Trophoblast cell (in vitro differentiated cells and primary cell): ENCODE results near the gene CORO2A.

Experiments
- DNase-seq, 2 donors: peaks; one replicate each; pipeline ENCODE4 v3.0.0-alpha.2; 2016
- H2AFZ ChIP-seq: 2 replicates; pipeline ENCODE4 v1.6.1; 2013; ENCODE audit warnings: low read length, moderate library complexity, mild to moderate bottlenecking; ENCODE audit not compliant: insufficient read depth, poor library complexity
- H2AK5ac ChIP-seq: 2 replicates; pipeline ENCODE4 v1.6.1; 2013; ENCODE audit warnings: mild to moderate bottlenecking, low read length
- H2BK120ac ChIP-seq: 2 replicates; pipeline ENCODE4 v1.6.1; 2013; ENCODE audit warnings: low read length, mild to moderate bottlenecking, moderate library complexity; ENCODE audit not compliant: insufficient read depth, poor library complexity
- H2BK12ac ChIP-seq: 2 replicates; pipeline ENCODE4 v1.6.1; 2013; ENCODE audit warnings: mild to moderate bottlenecking, low read length, moderate library complexity
- H2BK5ac ChIP-seq: 2 replicates; pipeline ENCODE4 v1.6.1; 2013; ENCODE audit warnings: low read length, low read depth, moderate library complexity, mild to moderate bottlenecking; ENCODE audit not compliant: poor library complexity
- H3K14ac ChIP-seq: 2 replicates; pipeline ENCODE4 v1.6.1; 2013; ENCODE audit warnings: mild to moderate bottlenecking, low read length
- H3K18ac ChIP-seq: 2 replicates; pipeline ENCODE4 v1.6.1; 2013; ENCODE audit warnings: mild to moderate bottlenecking, low read length
- H3K23ac ChIP-seq: 2 replicates; pipeline ENCODE4 v1.6.1; 2013; ENCODE audit warnings: low read length
- H3K27ac ChIP-seq: 2 replicates; pipeline ENCODE4 v1.5.1; 2013; ENCODE audit warnings: low read depth, mild to moderate bottlenecking, inconsistent platforms, low read length, moderate library complexity
- H3K27me3 ChIP-seq: 2 replicates; pipeline ENCODE4 v1.6.1; 2013; ENCODE audit warnings: inconsistent platforms, mild to moderate bottlenecking, low read length, moderate library complexity; ENCODE audit not compliant: insufficient read depth
- H3K36me3 ChIP-seq, 2 experiments: 1 replicate in 1 of 2; 2 replicates in 1 of 2; pipeline ENCODE4 v1.6.1; 2013; ENCODE audit warnings: low read length in 2 of 2, mild to moderate bottlenecking in 2 of 2, moderate library complexity in 1 of 2; ENCODE audit not compliant: insufficient read depth in 2 of 2, control insufficient read depth in 1 of 2
- H3K4ac ChIP-seq: 2 replicates; pipeline ENCODE4 v1.6.1; 2013; ENCODE audit warnings: low read depth, mild to moderate bottlenecking, low read length, moderate library complexity
- H3K4me1 ChIP-seq, 2 experiments: 1 replicate in 1 of 2; 2 replicates in 1 of 2; pipeline ENCODE4 v1.6.1; 2013; ENCODE audit warnings: low read length in 2 of 2, mild to moderate bottlenecking in 2 of 2, moderate library complexity in 1 of 2; ENCODE audit not compliant: insufficient read depth in 2 of 2, control insufficient read depth in 1 of 2
- H3K4me2 ChIP-seq: 2 replicates; pipeline ENCODE4 v1.6.1; 2013; ENCODE audit warnings: inconsistent platforms, mild to moderate bottlenecking, low read length, moderate library complexity
- H3K4me3 ChIP-seq: 2 replicates; pipeline ENCODE4 v1.5.1; 2013; ENCODE audit warnings: mild to moderate bottlenecking, low read depth, low read length, inconsistent platforms
- H3K79me1 ChIP-seq: one replicate; pipeline ENCODE4 v1.6.1; 2013; ENCODE audit warnings: low read length
- H3K79me2 ChIP-seq: 2 replicates; pipeline ENCODE4 v1.6.1; 2013; ENCODE audit warnings: low read length, mild to moderate bottlenecking; ENCODE audit not compliant: control insufficient read depth, insufficient read depth, poor library complexity
- H3K9ac ChIP-seq: 2 replicates; pipeline ENCODE4 v1.6.1; 2013; ENCODE audit warnings: mild to moderate bottlenecking, low read length
- H3K9me3 ChIP-seq: 2 replicates; pipeline ENCODE4 v1.6.1; 2013; ENCODE audit warnings: low read depth, mild to moderate bottlenecking, control low read depth, inconsistent platforms, low read length; ENCODE audit not compliant: insufficient read depth
- H4K12ac ChIP-seq: 2 replicates; pipeline ENCODE4 v1.6.1; 2013; ENCODE audit warnings: low read depth, mild to moderate bottlenecking, low read length, moderate library complexity
- H4K8ac ChIP-seq: 2 replicates; pipeline ENCODE4 v1.6.1; 2013; ENCODE audit warnings: low read depth, mild to moderate bottlenecking, low read length, moderate library complexity
- H4K91ac ChIP-seq: one replicate; pipeline ENCODE4 v1.6.1; 2013; ENCODE audit warnings: low read depth, mild to moderate bottlenecking, low read length, moderate library complexity
- WGBS: extraction: QIAGEN DNeasy Blood & Tissue Kit; methylation state at CpG from one replicate; pipeline ENCODE4 v1.1.7; 2013; ENCODE audit warnings: missing lambda C conversion rate; ENCODE audit not compliant: insufficient read length, insufficient coverage; ENCODE audit errors: extremely low coverage; 5-methylcytosine and 5-hydroxymethylcytosine counted together

The CORO2A gene

DNA sequence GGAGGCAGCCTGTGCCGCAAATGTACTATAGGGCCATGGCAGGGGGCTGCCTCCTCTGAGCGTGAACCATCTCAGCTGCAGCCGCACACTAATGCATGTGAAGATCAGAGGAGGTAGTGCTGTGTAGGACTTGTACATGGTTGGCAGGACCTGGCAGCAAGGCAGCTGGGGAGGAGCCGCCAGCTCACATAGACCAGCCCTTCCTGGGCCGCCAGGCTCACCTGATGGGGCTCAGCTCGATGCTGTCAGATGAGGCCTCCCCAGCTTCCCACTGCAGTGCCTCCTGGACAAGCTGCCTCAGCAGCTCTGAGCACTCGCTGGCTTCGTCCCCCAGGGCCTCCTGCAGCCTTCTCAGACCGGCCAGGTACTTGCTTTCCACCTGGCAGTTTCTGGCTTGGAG lies 18.0 kb upstream of the CORO2A start:
- no peak overlapping the region for H4K91ac ChIP-seq
- no peak overlapping the region for H2AFZ ChIP-seq
- no peak overlapping the region for H4K8ac ChIP-seq
- DNase-seq, result no peak
- H3K9ac ChIP-seq, result no peak overlapping the region
- no peaks in the 10 kb centered on the region for H3K79me2 ChIP-seq
- no peaks in the 10 kb centered on the region for H3K4me1 ChIP-seq
- H2AK5ac ChIP-seq, result no peak overlapping the region
- no peak overlapping the region for H3K18ac ChIP-seq
- H3K4me2 ChIP-seq, result no peak overlapping the region
- no peak overlapping the region for H3K27ac ChIP-seq
- no CpG with 5 or more reads among the region's 9 CpGs for WGBS
- no peak overlapping the region for H2BK120ac ChIP-seq
- no peak overlapping the region for H3K14ac ChIP-seq
- peaks cover 4% of the 10 kb centered on the region for H3K9me3 ChIP-seq
- no peak overlapping the region for H3K4me3 ChIP-seq
- H3K23ac ChIP-seq, result no peak overlapping the region
- no peak overlapping the region for H2BK5ac ChIP-seq
- H3K79me1 ChIP-seq, result no peaks in the 10 kb centered on the region
- no peak overlapping the region for H3K4ac ChIP-seq
- no peak overlapping the region for H2BK12ac ChIP-seq
- peaks cover 23 to 32% of the 10 kb centered on the region in 2 experiments for H3K36me3 ChIP-seq
- no peaks in the 10 kb centered on the region for H3K27me3 ChIP-seq
- H4K12ac ChIP-seq, result no peak overlapping the region

DNA sequence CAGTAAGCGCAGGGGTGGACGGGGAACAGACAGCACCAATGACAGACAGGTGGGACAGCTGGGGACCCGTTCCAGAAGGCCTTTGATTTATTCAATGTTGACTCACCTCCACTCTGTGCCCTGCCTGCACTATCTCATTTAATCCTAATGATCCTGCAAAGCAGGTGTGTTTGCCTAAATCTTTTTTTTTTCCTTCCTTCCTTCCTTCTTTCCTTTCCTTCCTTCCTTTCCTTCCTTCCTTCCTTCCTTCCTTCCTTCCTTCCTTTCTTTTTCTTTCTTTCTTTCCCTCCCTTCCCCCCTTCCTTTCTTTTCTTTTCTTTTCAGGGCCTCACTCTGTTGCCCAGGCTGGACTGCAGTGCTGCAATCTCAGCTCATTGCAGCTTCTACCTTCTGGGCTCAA lies 17.1 kb upstream of the CORO2A start:
- peaks cover 21 to 26% of the 10 kb centered on the region in 2 experiments for H3K36me3 ChIP-seq
- H2AFZ ChIP-seq, result no peak overlapping the region
- DNase-seq, result no peak
- no peak overlapping the region for H3K4me3 ChIP-seq
- no peak overlapping the region for H3K14ac ChIP-seq
- H2BK5ac ChIP-seq, result no peak overlapping the region
- no peak overlapping the region for H3K4ac ChIP-seq
- no peak overlapping the region for H4K8ac ChIP-seq
- peaks cover 4% of the 10 kb centered on the region for H3K9me3 ChIP-seq
- H3K4me1 ChIP-seq, result no peaks in the 10 kb centered on the region
- no peak overlapping the region for H4K12ac ChIP-seq
- H3K18ac ChIP-seq, result no peak overlapping the region
- H3K79me1 ChIP-seq, result no peaks in the 10 kb centered on the region
- no peak overlapping the region for H2BK12ac ChIP-seq
- no peak overlapping the region for H2AK5ac ChIP-seq
- no peaks in the 10 kb centered on the region for H3K79me2 ChIP-seq
- no peak overlapping the region for H3K23ac ChIP-seq
- H3K4me2 ChIP-seq, result no peak overlapping the region
- H3K9ac ChIP-seq, result no peak overlapping the region
- H3K27ac ChIP-seq, result no peak overlapping the region
- no peak overlapping the region for H2BK120ac ChIP-seq
- WGBS, result no CpG with 5 or more reads among the region's 3 CpGs
- H3K27me3 ChIP-seq, result no peaks in the 10 kb centered on the region
- no peak overlapping the region for H4K91ac ChIP-seq

DNA sequence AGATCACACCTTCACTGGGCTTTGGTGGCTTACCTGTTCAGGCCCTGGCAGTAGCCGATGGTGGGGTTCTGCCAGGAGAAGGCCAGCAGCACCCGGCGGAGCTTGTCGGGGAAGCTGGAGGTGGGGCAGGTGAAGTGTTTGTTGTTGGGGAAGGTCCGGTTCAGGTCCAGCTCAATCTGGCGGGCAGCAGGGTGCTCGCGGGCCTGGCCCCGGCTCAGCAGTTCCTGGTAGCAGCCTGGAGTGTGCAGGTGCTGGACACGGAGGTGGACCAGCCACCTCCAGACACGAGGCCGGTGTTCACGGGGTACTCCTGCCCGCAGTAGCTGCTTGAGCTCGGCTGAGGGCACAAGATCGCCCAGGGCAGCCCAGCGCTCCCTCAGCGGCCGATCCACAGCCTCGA lies 16.2 kb upstream of the CORO2A start:
- no peak overlapping the region for H3K9ac ChIP-seq
- DNase-seq, result no peak
- no peak overlapping the region for H4K8ac ChIP-seq
- H4K12ac ChIP-seq, result no peak overlapping the region
- no peak overlapping the region for H3K4ac ChIP-seq
- no CpG with 5 or more reads among the region's 20 CpGs for WGBS
- H3K4me1 ChIP-seq, result no peaks in the 10 kb centered on the region
- no peak overlapping the region for H3K23ac ChIP-seq
- H3K9me3 ChIP-seq, result peaks cover 4% of the 10 kb centered on the region
- peaks cover 19 to 23% of the 10 kb centered on the region in 2 experiments for H3K36me3 ChIP-seq
- no peak overlapping the region for H3K14ac ChIP-seq
- H3K79me1 ChIP-seq, result no peaks in the 10 kb centered on the region
- no peak overlapping the region for H2AK5ac ChIP-seq
- no peaks in the 10 kb centered on the region for H3K79me2 ChIP-seq
- H3K18ac ChIP-seq, result no peak overlapping the region
- no peak overlapping the region for H2AFZ ChIP-seq
- H2BK5ac ChIP-seq, result no peak overlapping the region
- no peak overlapping the region for H2BK120ac ChIP-seq
- no peak overlapping the region for H3K27ac ChIP-seq
- no peaks in the 10 kb centered on the region for H3K27me3 ChIP-seq
- H3K4me3 ChIP-seq, result no peak overlapping the region
- H2BK12ac ChIP-seq, result no peak overlapping the region
- no peak overlapping the region for H4K91ac ChIP-seq
- no peak overlapping the region for H3K4me2 ChIP-seq

DNA sequence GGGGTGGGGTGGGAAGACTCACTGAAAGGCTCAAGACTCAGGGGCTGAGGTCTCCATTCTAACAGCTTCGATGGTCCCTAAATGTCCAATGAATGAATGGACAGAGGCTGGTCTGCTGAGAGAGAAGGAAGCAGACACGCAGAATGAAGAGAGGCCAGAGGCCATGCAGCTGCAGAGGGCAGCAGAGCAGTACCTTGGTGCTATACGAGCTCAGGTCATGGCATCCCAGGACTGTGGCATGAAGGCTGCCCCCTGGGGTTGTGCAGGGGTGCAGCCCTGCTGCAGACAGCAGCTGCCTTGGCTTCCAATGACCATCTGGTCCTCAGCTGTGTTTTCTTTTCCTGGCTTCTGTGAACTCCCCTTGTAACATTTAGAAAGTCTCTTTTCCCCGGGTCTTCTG lies 15.2 kb upstream of the CORO2A start:
- H2BK120ac ChIP-seq, result no peak overlapping the region
- H3K27ac ChIP-seq, result no peak overlapping the region
- H3K18ac ChIP-seq, result no peak overlapping the region
- no peak for DNase-seq
- H3K4me2 ChIP-seq, result no peak overlapping the region
- H3K79me1 ChIP-seq, result no peaks in the 10 kb centered on the region
- H3K79me2 ChIP-seq, result no peaks in the 10 kb centered on the region
- H2AFZ ChIP-seq, result no peak overlapping the region
- no peak overlapping the region for H3K14ac ChIP-seq
- no CpG with 5 or more reads among the region's 4 CpGs for WGBS
- H2AK5ac ChIP-seq, result no peak overlapping the region
- H3K9ac ChIP-seq, result no peak overlapping the region
- no peak overlapping the region for H4K8ac ChIP-seq
- no peak overlapping the region for H3K4me3 ChIP-seq
- H4K12ac ChIP-seq, result no peak overlapping the region
- peaks cover 4% of the 10 kb centered on the region for H3K9me3 ChIP-seq
- no peak overlapping the region for H4K91ac ChIP-seq
- H3K27me3 ChIP-seq, result no peaks in the 10 kb centered on the region
- H3K23ac ChIP-seq, result no peak overlapping the region
- H2BK12ac ChIP-seq, result no peak overlapping the region
- H3K4ac ChIP-seq, result no peak overlapping the region
- H2BK5ac ChIP-seq, result no peak overlapping the region
- H3K36me3 ChIP-seq, result peaks cover 23 to 26% of the 10 kb centered on the region in 2 experiments
- H3K4me1 ChIP-seq, result no peaks in the 10 kb centered on the region
